Central memory CD8-positive, alpha-beta T cell (primary cell): ENCODE measurements around the gene PCDH9.
"Not testable (repeated sequence)": the region's sequence is repeated elsewhere in the genome, so short reads cannot be mapped to it uniquely, and the experiment has no call there.

ENCODE experiments used
- ATAC-seq: fragments of 150-1000 bp; cut with Tn5 transposase; replicated peaks from 2 replicates; pipeline ENCODE4 v1.10.0; 2022; ENCODE audit warnings: mild to moderate bottlenecking, moderate FRiP score, moderate number of reproducible peaks; ENCODE audit not compliant: poor library complexity, severe bottlenecking; ENCODE audit errors: extremely low read depth
- DNase-seq, 2 donors: peaks; one replicate each; pipeline ENCODE4 v3.0.0; 2021; ENCODE audit warnings: low spot score in 2 of 2
- H3K27ac Mint-ChIP-seq: one replicate; pipeline ENCODE4 v1.8.0; 2022; ENCODE audit warnings: low read depth, mild to moderate bottlenecking, moderate library complexity, mixed read lengths
- H3K27me3 Mint-ChIP-seq: one replicate; pipeline ENCODE4 v1.8.0; 2022; ENCODE audit warnings: mixed read lengths
- H3K36me3 Mint-ChIP-seq: one replicate; pipeline ENCODE4 v1.8.0; 2022; ENCODE audit warnings: mild to moderate bottlenecking, moderate library complexity, mixed read lengths; ENCODE audit not compliant: insufficient read depth
- H3K4me1 Mint-ChIP-seq: one replicate; pipeline ENCODE4 v1.8.0; 2022; ENCODE audit warnings: mixed read lengths
- H3K4me3 Mint-ChIP-seq: one replicate; pipeline ENCODE4 v1.8.0; 2022; ENCODE audit warnings: mild to moderate bottlenecking, moderate library complexity, mixed read lengths
- H3K9me3 Mint-ChIP-seq: one replicate; pipeline ENCODE4 v1.8.0; 2022; ENCODE audit warnings: mixed read lengths

PCDH9 gene

GRCh38 chr13:67100730-67101129 lies 129.4 kb downstream of the PCDH9 start:
- no peak for ATAC-seq
- peaks cover 6% of the 10 kb centered on the region for H3K9me3 Mint-ChIP-seq
- no peak overlapping the region for H3K4me3 Mint-ChIP-seq
- DNase-seq, result no peak
- no peaks in the 10 kb centered on the region for H3K27me3 Mint-ChIP-seq
- no peaks in the 10 kb centered on the region for H3K4me1 Mint-ChIP-seq
- no peak overlapping the region for H3K27ac Mint-ChIP-seq
- no peaks in the 10 kb centered on the region for H3K36me3 Mint-ChIP-seq

- no peak for DNase-seq
- no peaks in the 10 kb centered on the region for H3K4me1 Mint-ChIP-seq
- H3K27ac Mint-ChIP-seq, result no peak overlapping the region
- H3K9me3 Mint-ChIP-seq, result no peaks in the 10 kb centered on the region
- H3K4me3 Mint-ChIP-seq, result no peak overlapping the region
- no peaks in the 10 kb centered on the region for H3K36me3 Mint-ChIP-seq
- H3K27me3 Mint-ChIP-seq, result no peaks in the 10 kb centered on the region
- ATAC-seq, result no peak
These were observed 130.6 kb downstream of the PCDH9 start for GRCh38 chr13:67099494-67099893.

DNA sequence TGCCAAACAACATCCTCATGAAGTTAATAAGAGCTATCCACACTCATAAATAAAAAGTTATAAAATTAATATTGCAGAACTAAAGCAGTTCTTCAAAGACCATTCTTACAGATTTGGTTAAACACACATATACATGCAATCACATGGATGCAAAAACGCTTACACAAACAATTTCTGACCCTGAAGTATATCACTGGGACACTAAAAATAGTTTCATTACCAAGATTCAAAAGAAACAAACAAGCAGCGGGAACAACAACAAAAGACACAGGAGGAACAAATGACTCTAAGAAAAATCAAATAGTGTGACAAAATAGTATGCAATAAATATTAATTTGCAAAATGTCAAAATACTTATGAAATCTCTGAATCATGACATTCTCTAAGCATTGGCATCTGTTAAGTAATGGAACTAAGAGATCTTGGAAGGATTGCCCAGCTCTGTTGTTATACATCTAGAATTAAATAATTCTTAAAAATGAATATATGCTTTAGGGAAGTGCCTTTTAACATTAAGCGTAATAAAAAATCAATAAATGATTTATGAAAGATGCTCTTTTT lies 132.2 kb downstream of the PCDH9 start:
- Mint-ChIP-seq H3K4me3 (no peak overlapping the region), H3K36me3 (no peaks in the 10 kb centered on the region), H3K9me3 (no peaks in the 10 kb centered on the region), H3K27me3 (no peaks in the 10 kb centered on the region), H3K27ac (no peak overlapping the region), H3K4me1 (no peaks in the 10 kb centered on the region)
- ATAC-seq, result no peak
- no peak for DNase-seq

- ATAC-seq, H3K27me3 Mint-ChIP-seq, H3K9me3 Mint-ChIP-seq, H3K4me3 Mint-ChIP-seq, H3K36me3 Mint-ChIP-seq, DNase-seq, H3K27ac Mint-ChIP-seq, H3K4me1 Mint-ChIP-seq: not testable (repeated sequence)
These were observed 133.2 kb downstream of the PCDH9 start for GRCh38 chr13:67096893-67097292.

DNA sequence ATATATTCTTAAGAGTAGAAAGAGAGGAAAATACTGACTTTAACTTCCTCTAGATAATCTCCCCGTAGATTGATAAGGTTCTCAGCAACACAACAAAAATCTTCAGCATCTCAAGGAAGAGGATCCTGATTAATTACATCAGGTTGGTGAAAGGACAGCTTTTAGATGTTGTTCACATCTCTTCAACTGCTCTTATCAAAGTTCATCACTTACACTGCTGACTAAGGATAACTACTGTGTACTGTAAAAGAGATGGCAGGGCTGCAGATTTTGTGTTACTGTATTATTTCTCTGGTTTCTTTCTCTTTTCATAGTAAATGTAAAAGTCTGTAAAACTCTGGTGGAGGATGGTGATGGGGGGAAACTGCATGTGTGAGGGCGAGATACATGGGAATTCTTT lies 133.7 kb downstream of the PCDH9 start:
- Mint-ChIP-seq H3K4me3 (no peak overlapping the region), H3K9me3 (no peaks in the 10 kb centered on the region)

DNA sequence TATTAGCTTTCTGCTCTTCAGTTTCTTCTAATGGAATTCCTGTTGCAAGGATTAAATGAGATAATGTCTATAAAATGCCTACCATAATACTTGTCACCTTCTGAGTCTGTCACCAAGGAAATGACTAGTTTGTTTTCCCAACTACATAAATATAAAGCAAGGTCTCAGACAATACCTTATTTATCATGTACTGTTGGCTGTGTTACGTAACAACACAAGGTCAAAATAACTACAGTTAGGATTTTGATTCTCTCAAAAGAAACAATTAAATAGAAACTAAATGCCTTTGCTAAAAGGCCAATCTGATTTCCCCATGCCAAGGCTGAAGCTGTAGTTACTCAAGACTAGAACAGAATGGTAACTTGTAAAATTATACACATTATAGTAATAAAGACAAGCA lies 134.5 kb downstream of the PCDH9 start:
- no peaks in the 10 kb centered on the region for H3K36me3 Mint-ChIP-seq
- DNase-seq, result no peak

More for the DNA sequence above, 133.7 kb downstream of the PCDH9 start:
- no peak for ATAC-seq
- Mint-ChIP-seq H3K4me1 (no peaks in the 10 kb centered on the region), H3K27me3 (no peaks in the 10 kb centered on the region), H3K27ac (no peak overlapping the region), H3K36me3 (no peaks in the 10 kb centered on the region)
- no peak for DNase-seq

DNA sequence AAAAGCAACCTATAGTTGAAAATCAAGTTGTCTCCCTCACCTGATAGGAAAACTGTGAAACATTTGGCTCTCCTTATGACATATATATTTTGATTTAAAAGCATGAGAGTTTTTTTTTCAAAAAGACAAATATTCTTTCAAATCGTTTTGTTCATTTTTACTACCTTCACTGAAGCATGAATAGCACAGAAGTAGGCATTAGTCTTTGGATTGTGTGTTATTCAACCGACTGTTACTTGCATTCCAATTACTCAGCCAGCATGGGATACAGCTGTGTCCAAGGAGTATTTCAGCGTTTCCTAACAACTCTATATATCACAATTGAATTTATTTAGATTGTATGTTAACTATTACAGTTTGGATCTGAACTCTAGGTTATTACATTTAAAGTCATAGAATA lies 135.2 kb downstream of the PCDH9 start:
- DNase-seq (no peak), ATAC-seq (no peak)
- Mint-ChIP-seq H3K4me1 (no peaks in the 10 kb centered on the region), H3K27me3 (no peaks in the 10 kb centered on the region), H3K27ac (no peak overlapping the region), H3K4me3 (no peak overlapping the region), H3K36me3 (no peaks in the 10 kb centered on the region), H3K9me3 (no peaks in the 10 kb centered on the region)

More for the DNA sequence above, 134.5 kb downstream of the PCDH9 start:
- Mint-ChIP-seq H3K4me3 (no peak overlapping the region), H3K4me1 (no peaks in the 10 kb centered on the region), H3K27me3 (no peaks in the 10 kb centered on the region), H3K27ac (no peak overlapping the region), H3K9me3 (no peaks in the 10 kb centered on the region)
- ATAC-seq, result no peak

DNA sequence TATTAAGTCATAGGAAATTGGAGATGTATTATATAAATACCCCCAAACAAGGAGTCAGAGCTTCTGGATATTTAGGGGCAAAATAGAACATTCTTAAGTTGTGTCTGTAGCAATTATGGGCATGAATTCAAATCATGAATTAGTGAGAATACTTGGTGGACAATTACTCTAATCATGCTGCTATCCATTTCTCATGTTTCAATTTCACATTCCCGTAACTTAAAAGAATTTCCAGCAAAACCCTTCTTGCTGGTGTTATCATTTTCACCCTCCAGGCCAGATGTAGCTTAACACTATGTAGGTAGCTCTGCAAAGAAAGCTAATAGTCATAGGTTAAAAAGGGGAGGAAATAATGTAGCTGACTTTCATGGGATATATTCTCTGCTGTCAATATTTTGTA lies 136.1 kb downstream of the PCDH9 start:
- no peaks in the 10 kb centered on the region for H3K36me3 Mint-ChIP-seq
- H3K27ac Mint-ChIP-seq, result no peak overlapping the region
- no peak overlapping the region for H3K4me3 Mint-ChIP-seq
- DNase-seq (no peak), ATAC-seq (no peak)
- no peaks in the 10 kb centered on the region for H3K9me3 Mint-ChIP-seq
- H3K27me3 Mint-ChIP-seq, result no peaks in the 10 kb centered on the region
- H3K4me1 Mint-ChIP-seq, result no peaks in the 10 kb centered on the region

DNA sequence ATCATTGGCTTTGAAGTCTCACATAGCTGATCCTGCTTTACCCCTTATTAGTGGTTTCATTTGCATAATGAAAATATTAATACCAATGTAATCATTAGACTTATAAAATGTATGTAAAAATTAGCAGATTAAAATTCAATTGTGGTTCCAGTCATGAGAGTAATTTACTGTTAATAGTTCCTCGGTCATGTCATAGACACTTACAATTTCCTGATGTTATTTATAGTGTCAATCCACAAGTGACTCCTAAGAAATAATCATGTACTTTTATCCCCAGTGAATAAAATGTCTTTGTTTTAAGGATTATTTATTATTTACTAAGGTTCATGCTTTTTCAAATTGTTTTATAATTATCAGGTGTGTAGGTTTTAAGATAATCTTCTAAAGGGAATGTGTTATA lies 138.5 kb downstream of the PCDH9 start:
- no peak for ATAC-seq
- Mint-ChIP-seq H3K36me3 (no peaks in the 10 kb centered on the region), H3K27me3 (no peaks in the 10 kb centered on the region), H3K4me3 (no peak overlapping the region), H3K9me3 (no peaks in the 10 kb centered on the region), H3K27ac (no peak overlapping the region), H3K4me1 (no peaks in the 10 kb centered on the region)
- DNase-seq, result no peak

GRCh38 chr13:67090856-67091255 lies 139.3 kb downstream of the PCDH9 start:
- Mint-ChIP-seq H3K4me1 (no peaks in the 10 kb centered on the region), H3K9me3 (peaks cover 4% of the 10 kb centered on the region), H3K27ac (no peak overlapping the region), H3K36me3 (no peaks in the 10 kb centered on the region), H3K27me3 (no peaks in the 10 kb centered on the region), H3K4me3 (no peak overlapping the region)
- DNase-seq (no peak), ATAC-seq (no peak)

DNA sequence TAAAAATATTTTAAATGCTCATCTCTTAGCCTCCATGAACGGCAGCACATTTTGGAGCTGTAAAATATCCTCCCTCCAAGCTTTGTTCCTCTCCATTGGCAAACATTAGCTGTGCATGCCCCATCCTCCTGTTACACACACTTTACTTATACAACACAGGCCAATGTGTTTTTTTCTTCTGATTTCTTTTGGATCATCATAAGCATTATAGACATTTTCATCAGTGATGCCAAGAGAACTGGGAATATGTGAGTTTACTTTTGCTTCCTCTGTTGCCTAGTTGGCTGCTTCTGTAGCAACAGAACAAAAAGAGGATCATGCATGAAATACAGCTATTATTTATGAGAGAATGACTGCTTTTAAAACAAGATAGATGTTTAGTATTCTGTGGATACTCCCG lies 142.6 kb downstream of the PCDH9 start:
- Mint-ChIP-seq H3K27ac (no peak overlapping the region), H3K9me3 (peaks cover 12% of the 10 kb centered on the region), H3K27me3 (no peaks in the 10 kb centered on the region), H3K36me3 (no peaks in the 10 kb centered on the region), H3K4me3 (no peak overlapping the region), H3K4me1 (no peaks in the 10 kb centered on the region)
- no peak for DNase-seq
- no peak for ATAC-seq

DNA sequence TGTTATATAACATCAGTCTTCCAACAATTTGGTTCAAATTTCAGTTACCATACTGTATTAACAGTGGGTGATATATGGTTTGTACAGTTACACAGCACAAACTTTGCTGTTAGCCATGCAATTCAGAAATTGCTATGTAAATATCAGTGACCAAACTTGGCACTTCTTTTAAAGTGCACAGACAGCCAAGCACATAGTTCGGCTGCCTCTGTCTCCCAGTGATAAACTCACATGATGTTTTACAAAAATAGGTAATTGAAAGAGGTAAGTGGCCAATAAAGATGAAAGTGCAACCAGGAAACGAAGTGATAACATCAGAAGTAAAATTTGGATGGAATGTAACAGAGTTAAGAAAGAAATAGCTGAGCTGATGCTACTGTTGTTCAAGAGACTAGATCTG lies 143.9 kb downstream of the PCDH9 start:
- ATAC-seq (no peak), DNase-seq (no peak)
- no peaks in the 10 kb centered on the region for H3K36me3 Mint-ChIP-seq
- no peak overlapping the region for H3K4me3 Mint-ChIP-seq
- H3K9me3 Mint-ChIP-seq, result peaks cover 16% of the 10 kb centered on the region
- H3K4me1 Mint-ChIP-seq, result no peaks in the 10 kb centered on the region
- H3K27ac Mint-ChIP-seq, result no peak overlapping the region
- H3K27me3 Mint-ChIP-seq, result no peaks in the 10 kb centered on the region

- ATAC-seq, result no peak
- no peaks in the 10 kb centered on the region for H3K4me1 Mint-ChIP-seq
- no peak overlapping the region for H3K27ac Mint-ChIP-seq
- no peaks in the 10 kb centered on the region for H3K36me3 Mint-ChIP-seq
- no peak for DNase-seq
- no peaks in the 10 kb centered on the region for H3K27me3 Mint-ChIP-seq
- H3K4me3 Mint-ChIP-seq, result no peak overlapping the region
- peaks cover 22% of the 10 kb centered on the region for H3K9me3 Mint-ChIP-seq
These were observed 146.1 kb downstream of the PCDH9 start for GRCh38 chr13:67084066-67084465.

- Mint-ChIP-seq H3K27ac (no peak overlapping the region), H3K27me3 (no peaks in the 10 kb centered on the region), H3K4me1 (no peaks in the 10 kb centered on the region), H3K4me3 (no peak overlapping the region), H3K36me3 (no peaks in the 10 kb centered on the region), H3K9me3 (peaks cover 26% of the 10 kb centered on the region)
- ATAC-seq (no peak), DNase-seq (no peak)
These were observed 146.6 kb downstream of the PCDH9 start for GRCh38 chr13:67083519-67083918.
